Spleen (tissue), 7 donors: ENCODE data around the gene NUP153.

Experiments
- POLR2A ChIP-seq, 3 donors: fragments of 450-650 bp; IDR thresholded peaks; one replicate each; pipeline ENCODE4 v1.5.1; 2017; ENCODE audit warnings: antibody characterized with exemption in 3 of 3, mild to moderate bottlenecking in 1 of 3
- POLR2AphosphoS5 ChIP-seq, 3 donors: sonication (generic); formaldehyde crosslinking; IDR thresholded peaks; one replicate each; pipeline ENCODE4 v1.5.1; 2017; ENCODE audit warnings: antibody characterized with exemption in 3 of 3
- TF ChIP-seq, protein P1 (sequence below), 11 experiments: fragments of 200-600 bp in 7 of 11; fragments of 450-650 bp in 4 of 11; sonication (generic) in 4 of 11; IDR thresholded peaks in 8 of 11; conservative IDR thresholded peaks in 3 of 11; 1 replicate in 7 of 11; 2 replicates in 4 of 11; pipeline versions ENCODE4 v1.4.0 to v1.8.0; 2016 to 2021; ENCODE audit warnings: antibody characterized with exemption in 11 of 11, inconsistent platforms in 4 of 11, mild to moderate bottlenecking in 1 of 11
- donor health status: DM: no; HTN: no; CAD: no; lungs with moderate emphysema.
- donor health status: DM: no; HTN: no; CAD: no.
- donor health status: DM: no; HTN: no; CAD: no.

DNA sequence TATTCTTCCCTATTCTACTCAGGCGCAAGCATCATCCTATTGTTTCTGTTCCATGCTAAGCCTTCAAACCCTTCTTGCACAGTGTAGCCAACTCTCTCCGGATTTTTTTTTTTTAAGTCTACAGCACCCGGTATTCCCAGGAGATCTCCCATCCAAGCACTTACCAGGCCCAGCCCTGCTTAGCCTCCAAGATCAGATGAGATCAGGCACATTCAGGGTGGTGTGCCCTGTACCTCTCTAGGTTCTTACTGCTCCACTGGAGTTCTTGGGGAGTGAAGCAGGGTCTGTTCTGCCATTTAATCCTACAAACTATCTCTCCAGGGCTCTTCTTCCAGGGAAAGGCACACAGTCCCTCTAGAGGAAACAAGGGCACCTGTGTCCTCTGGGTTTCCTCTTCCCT, 14.9 kb upstream of the NUP153 start:
- TF ChIP-seq, protein P1, sequence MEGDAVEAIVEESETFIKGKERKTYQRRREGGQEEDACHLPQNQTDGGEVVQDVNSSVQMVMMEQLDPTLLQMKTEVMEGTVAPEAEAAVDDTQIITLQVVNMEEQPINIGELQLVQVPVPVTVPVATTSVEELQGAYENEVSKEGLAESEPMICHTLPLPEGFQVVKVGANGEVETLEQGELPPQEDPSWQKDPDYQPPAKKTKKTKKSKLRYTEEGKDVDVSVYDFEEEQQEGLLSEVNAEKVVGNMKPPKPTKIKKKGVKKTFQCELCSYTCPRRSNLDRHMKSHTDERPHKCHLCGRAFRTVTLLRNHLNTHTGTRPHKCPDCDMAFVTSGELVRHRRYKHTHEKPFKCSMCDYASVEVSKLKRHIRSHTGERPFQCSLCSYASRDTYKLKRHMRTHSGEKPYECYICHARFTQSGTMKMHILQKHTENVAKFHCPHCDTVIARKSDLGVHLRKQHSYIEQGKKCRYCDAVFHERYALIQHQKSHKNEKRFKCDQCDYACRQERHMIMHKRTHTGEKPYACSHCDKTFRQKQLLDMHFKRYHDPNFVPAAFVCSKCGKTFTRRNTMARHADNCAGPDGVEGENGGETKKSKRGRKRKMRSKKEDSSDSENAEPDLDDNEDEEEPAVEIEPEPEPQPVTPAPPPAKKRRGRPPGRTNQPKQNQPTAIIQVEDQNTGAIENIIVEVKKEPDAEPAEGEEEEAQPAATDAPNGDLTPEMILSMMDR (IDR thresholded peaks at IDR 0.05 in 8 of 11, conservative IDR thresholded peaks at IDR 0.05 in 3 of 11): no peak
- TF ChIP-seq POLR2AphosphoS5 (IDR thresholded peaks at IDR 0.05) (no peak), POLR2A (IDR thresholded peaks at IDR 0.05) (no peak)
